ES-I3 (cell line): Measurements from ENCODE around the gene DBNDD2.

Source experiments
- H3K36me3 ChIP-seq: 2 replicates; pipeline ENCODE4 v1.6.1; 2013; ENCODE audit warnings: mild to moderate bottlenecking, low read length, control low read depth, moderate library complexity; ENCODE audit not compliant: insufficient read depth
- H3K4me1 ChIP-seq: 2 replicates; pipeline ENCODE4 v1.6.1; 2013; ENCODE audit warnings: mild to moderate bottlenecking, control low read depth, low read length; ENCODE audit not compliant: insufficient read depth
- H3K9ac ChIP-seq: 2 replicates; pipeline ENCODE4 v1.6.1; 2013; ENCODE audit warnings: low read depth, mild to moderate bottlenecking, low read length, moderate library complexity
- H3K9me3 ChIP-seq: 2 replicates; pipeline ENCODE4 v1.6.1; 2013; ENCODE audit warnings: mild to moderate bottlenecking, low read length, moderate library complexity; ENCODE audit not compliant: control insufficient read depth, insufficient read depth

The DBNDD2 gene

GRCh38 chr20:45416917-45417316 lies 8.8 kb downstream of the DBNDD2 start:
- H3K4me1 ChIP-seq = no peaks in the 10 kb centered on the region
- no peaks in the 10 kb centered on the region for H3K9me3 ChIP-seq
- peak overlapping the region; percentile 73; the same call in 1 of the 2 replicates for H3K9ac ChIP-seq

GRCh38 chr20:45419188-45420091 lies 11.4 kb downstream of the DBNDD2 start:
- peaks cover 14% of the 10 kb centered on the region for H3K36me3 ChIP-seq
- no peak overlapping the region for H3K9ac ChIP-seq
- no peaks in the 10 kb centered on the region for H3K9me3 ChIP-seq
- no peaks in the 10 kb centered on the region for H3K4me1 ChIP-seq

More at GRCh38 chr20:45416917-45417316, 8.8 kb downstream of the DBNDD2 start:
- peaks cover 10% of the 10 kb centered on the region for H3K36me3 ChIP-seq

GRCh38 chr20:45420125-45420524 lies 12.0 kb downstream of the DBNDD2 start:
- H3K9me3 ChIP-seq = no peaks in the 10 kb centered on the region
- H3K36me3 ChIP-seq = peaks cover 18% of the 10 kb centered on the region
- no peaks in the 10 kb centered on the region for H3K4me1 ChIP-seq
- H3K9ac ChIP-seq = no peak overlapping the region

DNA sequence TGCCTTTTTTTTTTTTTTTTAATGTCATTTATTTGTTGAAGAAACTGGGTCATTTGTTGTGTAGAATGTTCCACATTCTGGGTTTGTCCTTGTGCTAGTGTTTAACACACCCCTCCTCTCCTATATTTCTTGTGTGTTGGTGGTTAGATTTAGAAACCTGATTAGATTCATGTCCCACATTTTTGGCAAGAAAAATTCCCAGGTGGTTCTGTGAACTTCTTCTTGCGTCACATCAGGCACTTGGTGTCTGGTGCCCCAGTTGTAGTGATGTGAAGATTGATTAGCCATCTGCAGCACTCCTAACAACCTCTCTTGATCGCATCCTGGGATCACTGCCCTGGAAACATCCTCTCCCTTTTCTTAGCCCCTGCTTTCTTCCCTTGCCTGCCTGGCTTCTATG lies 15.6 kb downstream of the DBNDD2 start:
- H3K9ac ChIP-seq = no peak overlapping the region
- no peaks in the 10 kb centered on the region for H3K4me1 ChIP-seq
- no peaks in the 10 kb centered on the region for H3K9me3 ChIP-seq
- peaks cover 20% of the 10 kb centered on the region for H3K36me3 ChIP-seq

DNA sequence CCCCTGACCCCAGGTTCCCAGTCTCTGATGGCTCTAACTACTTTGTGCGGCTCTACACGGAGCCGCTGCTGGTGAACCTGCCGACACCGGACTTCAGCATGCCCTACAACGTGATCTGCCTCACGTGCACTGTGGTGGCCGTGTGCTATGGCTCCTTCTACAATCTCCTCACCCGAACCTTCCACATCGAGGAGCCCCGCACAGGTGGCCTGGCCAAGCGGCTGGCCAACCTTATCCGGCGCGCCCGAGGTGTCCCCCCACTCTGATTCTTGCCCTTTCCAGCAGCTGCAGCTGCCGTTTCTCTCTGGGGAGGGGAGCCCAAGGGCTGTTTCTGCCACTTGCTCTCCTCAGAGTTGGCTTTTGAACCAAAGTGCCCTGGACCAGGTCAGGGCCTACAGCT lies 17.5 kb downstream of the DBNDD2 start:
- no peak overlapping the region for H3K9ac ChIP-seq
- H3K4me1 ChIP-seq = no peaks in the 10 kb centered on the region
- H3K9me3 ChIP-seq = no peaks in the 10 kb centered on the region
- H3K36me3 ChIP-seq = peaks cover 12% of the 10 kb centered on the region

DNA sequence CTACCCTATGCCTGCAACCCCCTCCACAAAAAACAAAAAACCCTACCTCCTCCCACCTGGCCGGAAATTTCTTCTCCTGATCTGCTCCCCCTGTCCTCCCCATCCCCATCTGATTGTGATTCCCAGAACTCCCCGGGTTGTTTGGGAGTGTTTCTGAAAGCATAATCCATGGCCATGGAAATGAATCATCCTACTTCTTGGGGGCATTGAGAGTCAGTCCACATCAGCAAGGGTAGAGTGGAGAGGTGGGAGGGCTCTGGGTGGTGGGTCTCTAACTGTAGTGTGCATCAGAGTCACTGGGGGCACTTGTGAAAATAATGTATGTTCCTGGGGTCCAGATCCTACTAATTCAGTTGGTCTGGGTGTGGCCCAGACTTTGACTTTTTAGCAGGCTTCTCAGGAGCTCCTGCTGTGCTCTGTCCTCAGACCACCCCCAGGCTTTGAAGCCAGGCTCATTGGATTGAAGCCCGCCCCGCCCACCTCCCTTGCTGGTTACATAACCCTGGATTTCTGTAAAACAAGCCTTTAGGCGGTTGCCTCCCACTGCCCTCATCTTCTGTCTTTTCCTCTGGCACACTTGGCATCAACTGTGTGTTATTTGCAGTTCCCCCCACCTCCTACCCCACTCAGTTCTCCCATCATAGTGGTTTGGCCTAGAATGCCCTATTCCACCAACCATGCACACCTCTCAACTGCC lies 18.4 kb downstream of the DBNDD2 start:
- H3K9me3 ChIP-seq = no peaks in the 10 kb centered on the region
- no peak overlapping the region for H3K9ac ChIP-seq
- H3K36me3 ChIP-seq = peaks cover 10% of the 10 kb centered on the region
- H3K4me1 ChIP-seq = no peaks in the 10 kb centered on the region

- peaks cover 9% of the 10 kb centered on the region for H3K36me3 ChIP-seq
- H3K9ac ChIP-seq = no peak overlapping the region
- H3K9me3 ChIP-seq = no peaks in the 10 kb centered on the region
- H3K4me1 ChIP-seq = no peaks in the 10 kb centered on the region
Observed at GRCh38 chr20:45427236-45428149, 19.4 kb downstream of the DBNDD2 start.

GRCh38 chr20:45429618-45430017 lies 21.5 kb downstream of the DBNDD2 start:
- H3K4me1 ChIP-seq = no peaks in the 10 kb centered on the region
- H3K9ac ChIP-seq = no peak overlapping the region
- H3K36me3 ChIP-seq = peaks cover 4% of the 10 kb centered on the region
- H3K9me3 ChIP-seq = no peaks in the 10 kb centered on the region

- no peak overlapping the region for H3K9ac ChIP-seq
- H3K36me3 ChIP-seq = no peaks in the 10 kb centered on the region
- no peaks in the 10 kb centered on the region for H3K4me1 ChIP-seq
- H3K9me3 ChIP-seq = no peaks in the 10 kb centered on the region
Observed at GRCh38 chr20:45432294-45432693, 24.2 kb downstream of the DBNDD2 start.

DNA sequence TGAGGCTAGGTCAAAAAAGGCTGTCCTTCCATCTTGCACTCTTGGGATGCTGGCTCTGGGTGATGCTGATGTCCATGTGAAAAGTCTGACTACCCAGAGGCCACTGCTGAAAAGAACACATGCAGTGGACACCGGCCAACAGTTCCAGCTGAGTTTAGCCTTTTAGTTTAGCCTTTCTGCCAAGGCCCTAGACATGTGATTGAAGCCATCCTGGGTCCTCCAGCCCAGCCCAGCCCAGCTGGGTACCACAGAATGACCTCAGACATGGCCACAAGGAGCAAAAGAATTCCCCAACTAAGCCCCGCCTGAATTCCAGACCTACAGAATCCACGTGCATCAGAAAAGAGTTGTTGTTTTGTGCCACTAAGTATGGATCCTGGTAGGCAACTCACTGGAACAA lies 25.2 kb downstream of the DBNDD2 start:
- no peak overlapping the region for H3K9ac ChIP-seq
- H3K4me1 ChIP-seq = no peaks in the 10 kb centered on the region
- no peaks in the 10 kb centered on the region for H3K36me3 ChIP-seq
- H3K9me3 ChIP-seq = no peaks in the 10 kb centered on the region

DNA sequence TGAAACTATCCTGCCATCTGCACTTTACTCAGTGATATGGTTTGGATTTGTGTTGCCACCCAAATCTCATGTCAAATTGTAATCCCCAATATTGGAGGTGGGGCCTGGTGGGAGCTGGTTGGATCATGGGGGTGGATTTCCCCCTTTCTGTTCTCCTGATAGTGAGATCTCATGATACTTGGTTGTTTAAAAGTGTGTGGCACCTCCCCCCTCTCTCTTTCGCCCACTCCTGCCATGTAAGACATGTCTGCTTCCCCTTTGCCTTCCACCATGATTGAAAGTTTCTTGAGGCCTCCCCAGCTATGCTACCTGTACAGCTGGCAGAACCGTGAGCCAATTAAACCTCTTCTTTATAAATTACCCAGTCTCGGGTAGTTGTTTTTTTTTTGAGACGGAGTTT lies 25.9 kb downstream of the DBNDD2 start:
- Histone ChIP-seq H3K9ac (no peak overlapping the region), H3K9me3 (no peaks in the 10 kb centered on the region), H3K4me1 (no peaks in the 10 kb centered on the region), H3K36me3 (no peaks in the 10 kb centered on the region)

DNA sequence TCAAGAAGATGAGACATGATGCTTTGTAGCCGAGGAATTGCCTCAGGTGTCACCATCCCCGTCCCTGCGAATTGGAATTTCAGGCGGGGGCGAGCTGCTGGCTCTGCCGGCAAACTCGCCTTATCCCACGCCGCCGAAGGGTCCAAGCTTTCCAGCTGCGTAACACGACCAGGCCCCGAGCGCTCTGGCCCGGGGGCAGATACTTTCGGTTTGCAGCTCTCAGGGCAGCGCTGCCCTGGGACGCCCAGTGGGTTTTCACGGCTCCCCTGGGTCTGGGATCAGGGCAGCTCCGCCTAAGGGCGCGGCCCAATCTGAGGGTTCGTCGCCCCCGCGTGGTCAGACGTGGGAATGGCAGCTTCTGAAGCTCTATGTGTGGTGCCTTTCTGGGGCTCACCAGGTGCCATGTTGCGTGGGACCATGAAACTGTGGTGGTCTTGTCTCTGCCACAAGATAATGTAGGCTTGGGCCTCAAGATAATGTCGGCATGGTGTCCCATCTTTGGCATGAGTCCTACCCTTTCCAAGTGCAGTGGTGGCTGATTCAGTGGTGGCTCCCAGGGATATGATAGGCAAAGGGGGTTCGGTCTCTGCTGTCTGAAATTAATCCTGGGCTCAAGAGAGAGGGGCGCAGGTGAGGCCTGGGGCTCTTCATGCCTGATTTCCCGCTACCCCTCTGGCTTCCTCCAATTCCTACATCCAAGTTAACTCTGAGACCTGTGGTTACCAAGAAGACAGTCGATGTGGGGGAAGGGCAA lies 28.8 kb downstream of the DBNDD2 start:
- Histone ChIP-seq H3K9ac (peak overlapping the region; percentile 67), H3K36me3 (no peaks in the 10 kb centered on the region), H3K9me3 (no peaks in the 10 kb centered on the region), H3K4me1 (no peaks in the 10 kb centered on the region)

DNA sequence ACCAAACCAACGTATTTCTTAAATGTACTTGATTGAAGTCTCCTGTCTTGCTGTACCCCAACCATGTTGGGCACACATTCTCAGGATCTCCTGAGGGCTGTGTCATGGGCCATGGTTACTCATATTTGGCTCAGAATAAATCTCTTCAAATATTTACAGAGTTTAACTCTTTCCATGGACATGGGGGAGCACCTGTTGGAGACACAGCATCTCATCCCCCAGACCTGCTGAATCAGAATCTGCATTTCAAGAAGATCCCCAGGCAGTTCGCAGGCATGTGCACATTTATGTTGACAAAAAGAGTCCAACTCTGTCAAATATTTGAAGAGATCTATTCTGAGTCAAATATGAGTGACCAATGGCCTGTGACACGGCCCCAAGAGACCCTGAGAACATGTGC lies 32.3 kb downstream of the DBNDD2 start:
- Histone ChIP-seq H3K36me3 (no peaks in the 10 kb centered on the region), H3K9ac (no peak overlapping the region), H3K9me3 (no peaks in the 10 kb centered on the region), H3K4me1 (no peaks in the 10 kb centered on the region)
